Left lobe of liver (tissue), 2 donors: Measurements from ENCODE around the gene PIGV. TPM values are rescaled to one million over a fixed set of nuclear protein-coding genes. Genes with fewer than 3 reads are reported as not detected.
"Not testable (repeated sequence)": the region's sequence is repeated elsewhere in the genome, so short reads cannot be mapped to it uniquely, and the experiment has no call there.

Experiments
- ATAC-seq: fragments of 200-7000 bp; cut with Tn5 transposase; one replicate; pipeline ENCODE4 v1.9.1; 2020; ENCODE audit warnings: mild to moderate bottlenecking, moderate library complexity
- DNase-seq: peaks from one replicate; pipeline ENCODE4 v3.0.0-alpha.2; 2020; ENCODE audit warnings: low spot score
- total RNA-seq: library from RNA; stranded (reverse); gene quantifications from one replicate; pipeline ENCODE4 v1.2.1, GENCODE V29; 2021
- donor health status: DM: no; HTN: no; CAD: no; lungs with moderate emphysema.
- donor health status: DM: no; HTN: yes; CAD: no.

PIGV gene
- total RNA-seq, 1 donor from 2014 or later, result 30.8 TPM

- no peak for DNase-seq
- no peak for ATAC-seq
Measured at GRCh38 chr1:26829184-26829911, 41.6 kb downstream of the PIGV start.

- ATAC-seq, result no peak
- DNase-seq, result no peak
Measured at GRCh38 chr1:26831059-26831458, 43.3 kb downstream of the PIGV start.

- peak; percentile 85 for ATAC-seq
- DNase-seq, result peak; percentile 71
Measured at GRCh38 chr1:26831546-26832248, 43.9 kb downstream of the PIGV start.

GRCh38 chr1:26832249-26832960 is 44.7 kb downstream of the PIGV start:
- DNase-seq, result no peak
- ATAC-seq, result peak; percentile 8

GRCh38 chr1:26833432-26834405 is 46.0 kb downstream of the PIGV start:
- DNase-seq (no peak), ATAC-seq (no peak)

- not testable (repeated sequence) for ATAC-seq, DNase-seq
Measured at GRCh38 chr1:26837665-26838064, 49.9 kb downstream of the PIGV start.

GRCh38 chr1:26838474-26839338 is 51.0 kb downstream of the PIGV start:
- ATAC-seq (peak; percentile 57), DNase-seq (no peak)

GRCh38 chr1:26839339-26839722 is 51.6 kb downstream of the PIGV start:
- no peak for ATAC-seq

GRCh38 chr1:26839779-26840178 is 52.0 kb downstream of the PIGV start:
- peak; percentile 51 for ATAC-seq
- DNase-seq, result no peak

More at GRCh38 chr1:26839339-26839722, 51.6 kb downstream of the PIGV start:
- DNase-seq, result no peak

- DNase-seq (no peak), ATAC-seq (no peak)
Measured at GRCh38 chr1:26844424-26845196, 56.9 kb downstream of the PIGV start.

GRCh38 chr1:26847826-26848225 is 60.1 kb downstream of the PIGV start:
- DNase-seq, ATAC-seq: not testable (repeated sequence)

Other genes starting within 250 kb of the PIGV start
- 27.0 TPM for gene ARID1A, start 91.9 kb upstream of the PIGV start, total RNA-seq
- gene ZDHHC18, start 38.7 kb downstream of the PIGV start, total RNA-seq, result 10.3 TPM
- gene SFN, start 75.2 kb downstream of the PIGV start, total RNA-seq, result 0.40 TPM
- 15.9 TPM for gene GPN2, start 102.3 kb downstream of the PIGV start, total RNA-seq
- 7.1 TPM for gene GPATCH3, start 112.5 kb downstream of the PIGV start, total RNA-seq
- gene NR0B2, start 126.0 kb downstream of the PIGV start, total RNA-seq, result 79.2 TPM
- gene NUDC, start 133.8 kb downstream of the PIGV start, total RNA-seq, result 43.2 TPM
- 2.9 TPM for gene KDF1, start 172.5 kb downstream of the PIGV start, total RNA-seq
- gene TRNP1, start 205.7 kb downstream of the PIGV start, total RNA-seq, result 2.8 TPM
- gene TENT5B, start 224.9 kb downstream of the PIGV start, total RNA-seq, result 0.13 TPM